Right lobe of liver (tissue), 6 donors: ENCODE data around the gene BCAN. TPM values are rescaled to one million over a fixed set of nuclear protein-coding genes. Genes with fewer than 3 reads are reported as not detected.
A peak's percentile ranks its signal among the peaks of the same experiment; 100 is the strongest.

Source experiments
- ATAC-seq, 4 donors: fragments of 200-7000 bp; cut with Tn5 transposase; one replicate each; pipeline ENCODE4 v1.9.1; 2020; ENCODE audit warnings: mild to moderate bottlenecking in 4 of 4, moderate library complexity in 4 of 4
- DNase-seq, 3 donors: peaks; one replicate each; pipeline ENCODE4 v3.0.0-alpha.2; 2020
- H3K27ac ChIP-seq, 3 donors: fragments of 200-600 bp; one replicate each; pipeline ENCODE4 v1.8.0; 2022
- H3K27me3 ChIP-seq, 2 donors: fragments of 200-600 bp; one replicate each; pipeline ENCODE4 v1.8.0; 2022
- H3K36me3 ChIP-seq, 4 donors: fragments of 200-600 bp; sonication (generic) in 1 of 4; one replicate each; pipeline versions ENCODE4 v1.5.1 to v1.8.0; 2017 to 2022; ENCODE audit warnings: control low read depth in 1 of 4
- H3K4me1 ChIP-seq, 4 donors: fragments of 200-600 bp; sonication (generic) in 1 of 4; one replicate each; pipeline versions ENCODE4 v1.5.1 to v1.8.0; 2017 to 2022; ENCODE audit warnings: control low read depth in 1 of 4
- H3K4me3 ChIP-seq, 3 donors: fragments of 200-600 bp; one replicate each; pipeline ENCODE4 v1.8.0; 2022
- H3K9me3 ChIP-seq, 4 donors: fragments of 200-600 bp; sonication (generic) in 1 of 4; one replicate each; pipeline versions ENCODE4 v1.5.1 to v1.8.0; 2017 to 2022; ENCODE audit warnings: control low read depth in 1 of 4
- POLR2A ChIP-seq: fragments of 450-650 bp; IDR thresholded peaks from one replicate; pipeline ENCODE4 v1.6.1; 2017; ENCODE audit warnings: antibody characterized with exemption, mild to moderate bottlenecking
- WGBS: methylation state at CpG from one replicate; pipeline ENCODE4 v1.1.6; 2018; ENCODE audit warnings: low coverage, low lambda C conversion rate; ENCODE audit not compliant: insufficient coverage; ENCODE audit errors: missing lambda C conversion rate; 5-methylcytosine and 5-hydroxymethylcytosine counted together
- intact Hi-C, 2 donors: fragments of 100-400 bp; cut with DNase I; formaldehyde crosslinking; loops; one replicate each; pipeline versions ENCODE4 v1.11.2 to v1.14.1; 2022
- total RNA-seq, 6 experiments: library from RNA; depleted of rRNA in 2 of 6; stranded (reverse); fragments of >200 nt in 2 of 6; fragmentation: NEBNext Ultra II Directional in 3 of 6; extraction: Animal tissue kit (Norgen Biotek cat#: 25700) in 3 of 6; gene quantifications; one replicate each; pipeline versions ENCODE4 v1.1.0 to v1.2.4, GENCODE V29; 2016 to 2023
- TF ChIP-seq, protein P1 (sequence below), 4 donors: fragments of 200-600 bp in 3 of 4; fragments of 450-650 bp in 1 of 4; IDR thresholded peaks; one replicate each; pipeline versions ENCODE4 v1.5.1 to v1.8.0; 2016 to 2022; ENCODE audit warnings: antibody characterized with exemption in 4 of 4, mild to moderate bottlenecking in 2 of 4
- donor health status: DM: no; HTN: yes; CAD: no.
- donor health status: DM: no; HTN: no; CAD: no.
- donor health status: DM: no; HTN: no; CAD: no.
- donor health status: DM: no; HTN: yes; CAD: no.
- donor health status: DM: no; HTN: yes; CAD: no.

BCAN gene
- total RNA-seq, 6 experiments from 2014 or later, result not detected

- intact Hi-C loops, result no loop called here
- WGBS, result 96% methylated on average over 4 of the region's 4 CpGs
Observed at GRCh38 chr1:156598731-156599432, 43.0 kb upstream of the BCAN start.

DNA sequence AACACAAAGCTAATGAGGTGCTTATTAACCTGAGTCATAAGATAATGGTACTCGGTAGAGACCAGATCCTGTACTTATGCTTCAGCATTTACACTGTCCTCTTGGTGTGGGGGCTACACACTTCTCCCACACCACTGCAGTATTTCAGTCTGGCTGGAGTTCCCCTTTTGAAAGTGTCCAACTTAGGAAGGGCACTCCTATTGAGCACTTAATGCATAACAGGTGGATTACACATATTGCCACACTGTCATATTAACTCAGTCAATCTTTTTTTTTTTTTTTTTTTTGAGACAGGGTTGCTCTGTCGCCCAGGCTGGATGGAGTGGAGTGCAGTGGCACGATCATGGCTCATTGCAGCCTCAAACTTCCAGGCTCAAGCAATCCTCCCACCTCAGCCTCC, 42.1 kb upstream of the BCAN start:
- Histone ChIP-seq H3K9me3 (no peaks in the 10 kb centered on the region), H3K36me3 (peaks cover 0 to 20% (median 0%) of the 10 kb centered on the region in 4 donors), H3K4me1 (peaks cover 0 to 17% (median 3%) of the 10 kb centered on the region in 4 donors), H3K4me3 (no peak overlapping the region), H3K27me3 (no peaks in the 10 kb centered on the region), H3K27ac (no peak overlapping the region)
- ATAC-seq, result peak in 1 of 4 donors; percentile 32
- TF ChIP-seq, protein P1, sequence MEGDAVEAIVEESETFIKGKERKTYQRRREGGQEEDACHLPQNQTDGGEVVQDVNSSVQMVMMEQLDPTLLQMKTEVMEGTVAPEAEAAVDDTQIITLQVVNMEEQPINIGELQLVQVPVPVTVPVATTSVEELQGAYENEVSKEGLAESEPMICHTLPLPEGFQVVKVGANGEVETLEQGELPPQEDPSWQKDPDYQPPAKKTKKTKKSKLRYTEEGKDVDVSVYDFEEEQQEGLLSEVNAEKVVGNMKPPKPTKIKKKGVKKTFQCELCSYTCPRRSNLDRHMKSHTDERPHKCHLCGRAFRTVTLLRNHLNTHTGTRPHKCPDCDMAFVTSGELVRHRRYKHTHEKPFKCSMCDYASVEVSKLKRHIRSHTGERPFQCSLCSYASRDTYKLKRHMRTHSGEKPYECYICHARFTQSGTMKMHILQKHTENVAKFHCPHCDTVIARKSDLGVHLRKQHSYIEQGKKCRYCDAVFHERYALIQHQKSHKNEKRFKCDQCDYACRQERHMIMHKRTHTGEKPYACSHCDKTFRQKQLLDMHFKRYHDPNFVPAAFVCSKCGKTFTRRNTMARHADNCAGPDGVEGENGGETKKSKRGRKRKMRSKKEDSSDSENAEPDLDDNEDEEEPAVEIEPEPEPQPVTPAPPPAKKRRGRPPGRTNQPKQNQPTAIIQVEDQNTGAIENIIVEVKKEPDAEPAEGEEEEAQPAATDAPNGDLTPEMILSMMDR (IDR thresholded peaks at IDR 0.05), result no peak
- intact Hi-C loops, result loop anchor here in 1 of 2 donors (10.0 kb wide), 1 partner anchor 135 kb away; no protein-coding TSS in a partner anchor
- 50% methylated on average over 2 of the region's 3 CpGs for WGBS
- DNase-seq, result no peak

More at GRCh38 chr1:156598731-156599432, 43.0 kb upstream of the BCAN start:
- DNase-seq (no peak), ATAC-seq (no peak)
- H3K9me3 ChIP-seq, result no peaks in the 10 kb centered on the region
- H3K36me3 ChIP-seq, result peaks cover 0 to 26% (median 0%) of the 10 kb centered on the region in 4 donors
- no peak overlapping the region for H3K27ac ChIP-seq
- H3K27me3 ChIP-seq, result no peaks in the 10 kb centered on the region
- no peak overlapping the region for H3K4me3 ChIP-seq
- no peak for TF ChIP-seq POLR2A
- TF ChIP-seq, protein P1 (IDR thresholded peaks at IDR 0.05), result no peak
- H3K4me1 ChIP-seq, result peaks cover 0 to 17% (median 3%) of the 10 kb centered on the region in 4 donors

DNA sequence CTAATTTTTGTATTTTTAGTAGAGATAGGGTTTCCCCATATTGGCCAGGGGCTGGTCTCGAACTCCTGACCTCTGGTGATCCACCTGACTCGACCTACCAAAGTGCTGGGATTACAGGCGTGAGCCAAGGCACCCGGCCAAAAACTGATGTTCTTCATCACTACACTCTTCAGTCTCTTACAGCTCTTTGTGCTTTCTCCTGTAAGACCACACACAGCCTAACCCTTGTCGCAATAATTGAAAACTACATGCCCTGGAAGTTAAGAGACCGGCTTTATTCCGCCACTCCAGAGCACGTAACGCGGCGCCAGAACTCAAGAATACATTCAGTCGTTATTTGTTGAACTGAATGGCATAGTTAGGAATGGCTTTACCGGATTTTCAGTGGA, 41.2 kb upstream of the BCAN start:
- Histone ChIP-seq H3K4me3 (peak overlapping the region; percentile 59 to 88 (median 84)), H3K36me3 (peaks cover 0 to 16% (median 0%) of the 10 kb centered on the region in 4 donors), H3K4me1 (peaks cover 0 to 17% (median 3%) of the 10 kb centered on the region in 4 donors), H3K9me3 (no peaks in the 10 kb centered on the region), H3K27ac (peak overlapping the region in 1 of 3 donors; percentile 43), H3K27me3 (no peaks in the 10 kb centered on the region)
- intact Hi-C loops, result loop anchor here in 1 of 2 donors (10.0 kb wide), 1 partner anchor 136 kb away; no protein-coding TSS in a partner anchor
- no peak for DNase-seq
- ATAC-seq, result peak in 2 of 4 donors; percentile 11 to 17
- TF ChIP-seq, protein P1 (IDR thresholded peaks at IDR 0.05), result no peak
- TF ChIP-seq POLR2A, result no peak
- WGBS, result under 1% methylated on average over 13 of the region's 13 CpGs

GRCh38 chr1:156601122-156601830, 40.6 kb upstream of the BCAN start, which contains the start of gene GPATCH4:
Gene GPATCH4 (minus strand): TSS chr1:156601479.
- peak within 1 kb of the TSS; percentile 59 to 88 (median 84) for H3K4me3 ChIP-seq
- 0% methylated on average over 23 of the region's 35 CpGs for WGBS
- H3K27me3 ChIP-seq, result no peaks in the 10 kb centered on the region
- peak; percentile 85 to 94 (median 92) for ATAC-seq
- H3K9me3 ChIP-seq, result no peaks in the 10 kb centered on the region
- TF ChIP-seq, protein P1 (IDR thresholded peaks at IDR 0.05), result no peak
- peak; percentile 63 for TF ChIP-seq POLR2A
- DNase-seq, result peak; percentile 70 to 82 (median 77)
- intact Hi-C loops, result loop anchor here in 1 of 2 donors (10.0 kb wide), 1 partner anchor 136 kb away; no protein-coding TSS in a partner anchor
- H3K36me3 ChIP-seq, result peaks cover 0 to 16% (median 0%) of the 10 kb centered on the region in 4 donors
- peaks cover 0 to 17% (median 3%) of the 10 kb centered on the region in 4 donors for H3K4me1 ChIP-seq
- H3K27ac ChIP-seq, result peak within 1 kb of the TSS in 2 of 3 donors; percentile 19 to 43
